Activated B cell treated with CpG ODN at 0.5 μM for 24 hours (primary cell): ENCODE data around the gene TUBD1. TPM values are rescaled to one million over a fixed set of nuclear protein-coding genes. Genes with fewer than 3 reads are reported as not detected.

Experiments used
- ATAC-seq: fragments of 200-7000 bp; cut with Tn5 transposase; one replicate; pipeline ENCODE4 v1.10.0; 2021; ENCODE audit warnings: low read depth, mild to moderate bottlenecking, moderate library complexity
- CTCF ChIA-PET: fragments of 350-600 bp; sonication (Branson Sonifier 250); formaldehyde crosslinking; loops from one replicate; lab custom pipeline; 2021; ENCODE audit warnings: antibody characterized with exemption; lab: Charles Lee
- POLR2A ChIA-PET: fragments of 350-600 bp; sonication (Branson Sonifier 250); formaldehyde crosslinking; loops from one replicate; lab custom pipeline; 2021; ENCODE audit warnings: antibody characterized with exemption; lab: Charles Lee
- DNase-seq: peaks from one replicate; pipeline ENCODE4 v3.0.0; 2022
- H3K27ac Mint-ChIP-seq: one replicate; pipeline ENCODE4 v1.8.0; 2020; ENCODE audit warnings: mixed read lengths
- H3K27me3 Mint-ChIP-seq: one replicate; pipeline ENCODE4 v1.8.0; 2021; ENCODE audit warnings: mixed read lengths
- H3K36me3 Mint-ChIP-seq: one replicate; pipeline ENCODE4 v1.8.0; 2021; ENCODE audit warnings: low read depth, mixed read lengths
- H3K4me1 Mint-ChIP-seq: one replicate; pipeline ENCODE4 v1.8.0; 2021; ENCODE audit warnings: mixed read lengths
- H3K4me3 Mint-ChIP-seq: one replicate; pipeline ENCODE4 v1.8.0; 2020; ENCODE audit warnings: mild to moderate bottlenecking, mixed read lengths
- H3K9me3 Mint-ChIP-seq: one replicate; pipeline ENCODE4 v1.8.0; 2020; ENCODE audit warnings: mixed read lengths
- intact Hi-C: fragments of 100-400 bp; cut with micrococcal nuclease; formaldehyde crosslinking; loops from one replicate; pipeline ENCODE4 v1.15.1; 2024
- total RNA-seq: library from RNA; stranded (reverse); gene quantifications from 2 replicates; pipeline ENCODE4 v1.2.3, GENCODE V29; 2022
- TF ChIP-seq, protein P1 (sequence below): fragments of 200-600 bp; IDR thresholded peaks from one replicate; pipeline ENCODE4 v1.8.0; 2022; ENCODE audit warnings: antibody characterized with exemption, mild to moderate bottlenecking

The TUBD1 gene
- total RNA-seq, 1 donor from 2014 or later = 15.1 TPM

DNA sequence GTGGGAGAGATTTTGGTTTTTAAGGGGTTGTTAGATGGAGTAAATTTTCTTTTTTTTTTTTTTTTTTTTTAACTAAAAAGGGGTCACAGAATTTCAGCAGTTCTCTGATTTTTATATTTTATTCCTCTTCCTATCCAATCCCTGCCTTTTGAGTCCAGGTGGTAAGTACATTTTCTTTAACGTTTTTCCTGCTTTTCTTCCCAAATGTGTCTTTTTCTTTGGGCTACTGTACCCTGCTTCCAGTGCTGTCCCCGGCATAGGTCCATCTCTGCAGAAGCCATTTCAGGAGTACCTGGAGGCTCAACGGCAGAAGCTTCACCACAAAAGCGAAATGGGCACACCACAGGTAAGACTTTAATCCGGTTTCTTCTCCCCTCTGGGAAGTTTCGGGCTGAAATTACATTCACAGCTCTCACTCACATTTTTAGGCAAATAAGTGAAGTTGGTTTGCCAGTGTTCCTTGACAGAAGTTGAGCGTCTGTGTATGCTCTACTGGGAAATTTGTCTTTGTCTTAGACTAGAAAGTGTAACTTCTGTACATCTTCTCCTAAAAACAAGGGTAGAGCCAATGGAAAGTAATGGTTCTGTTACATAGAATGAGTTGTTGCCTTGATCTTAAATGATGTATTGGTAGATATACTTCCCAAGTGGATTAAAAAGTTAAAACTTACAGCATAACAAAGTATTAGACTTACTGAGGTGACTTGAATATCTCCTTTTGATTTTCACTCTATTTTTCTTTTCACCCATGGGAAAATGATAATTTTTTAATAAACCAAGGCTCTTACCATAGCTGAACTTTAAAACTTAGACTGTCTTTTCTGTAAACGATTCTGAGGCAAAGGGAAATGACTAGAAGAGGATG lies 54.5 kb downstream of the TUBD1 start:
- Mint-ChIP-seq H3K36me3 (peaks cover 53% of the 10 kb centered on the region), H3K27ac (peak overlapping the region; percentile 97), H3K4me3 (peak overlapping the region; percentile 96), H3K27me3 (no peaks in the 10 kb centered on the region), H3K9me3 (no peaks in the 10 kb centered on the region), H3K4me1 (peaks cover 60% of the 10 kb centered on the region)
- CTCF ChIA-PET = interaction anchor here (0.7 to 5.0 kb wide), 14 partner anchors 9 to 91 kb away, joined by 3 to 37 read pairs (median 4); no protein-coding TSS in a partner anchor
- ATAC-seq = peak; percentile 7
- POLR2A ChIA-PET = interaction anchor here (0.5 to 9.2 kb wide), 33 partner anchors 17 to 1501 kb away, joined by 3 to 379 read pairs (median 6); partner anchors contain the start of genes CLTC, PPM1D, RPS6KB1 and TUBD1
- intact Hi-C loops = loop anchor here (2.0 to 5.0 kb wide), 2 partner anchors 15 to 221 kb away; partner anchors contain the start of gene CLTC
- no peak for DNase-seq
- TF ChIP-seq, protein P1, sequence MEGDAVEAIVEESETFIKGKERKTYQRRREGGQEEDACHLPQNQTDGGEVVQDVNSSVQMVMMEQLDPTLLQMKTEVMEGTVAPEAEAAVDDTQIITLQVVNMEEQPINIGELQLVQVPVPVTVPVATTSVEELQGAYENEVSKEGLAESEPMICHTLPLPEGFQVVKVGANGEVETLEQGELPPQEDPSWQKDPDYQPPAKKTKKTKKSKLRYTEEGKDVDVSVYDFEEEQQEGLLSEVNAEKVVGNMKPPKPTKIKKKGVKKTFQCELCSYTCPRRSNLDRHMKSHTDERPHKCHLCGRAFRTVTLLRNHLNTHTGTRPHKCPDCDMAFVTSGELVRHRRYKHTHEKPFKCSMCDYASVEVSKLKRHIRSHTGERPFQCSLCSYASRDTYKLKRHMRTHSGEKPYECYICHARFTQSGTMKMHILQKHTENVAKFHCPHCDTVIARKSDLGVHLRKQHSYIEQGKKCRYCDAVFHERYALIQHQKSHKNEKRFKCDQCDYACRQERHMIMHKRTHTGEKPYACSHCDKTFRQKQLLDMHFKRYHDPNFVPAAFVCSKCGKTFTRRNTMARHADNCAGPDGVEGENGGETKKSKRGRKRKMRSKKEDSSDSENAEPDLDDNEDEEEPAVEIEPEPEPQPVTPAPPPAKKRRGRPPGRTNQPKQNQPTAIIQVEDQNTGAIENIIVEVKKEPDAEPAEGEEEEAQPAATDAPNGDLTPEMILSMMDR = no peak

GRCh38 chr17:59837308-59838051 lies 55.3 kb downstream of the TUBD1 start:
- intact Hi-C loops = loop anchor here (1.0 to 5.0 kb wide), 6 partner anchors 8 to 220 kb away; partner anchors contain the start of genes CLTC, RPS6KB1 and TUBD1
- no peaks in the 10 kb centered on the region for H3K27me3 Mint-ChIP-seq
- TF ChIP-seq, protein P1 = no peak
- H3K9me3 Mint-ChIP-seq = no peaks in the 10 kb centered on the region
- peak overlapping the region; percentile 96 for H3K4me3 Mint-ChIP-seq
- CTCF ChIA-PET = interaction anchor here (0.7 to 5.0 kb wide), 8 partner anchors 10 to 90 kb away, joined by 3 to 37 read pairs (median 8); no protein-coding TSS in a partner anchor
- peaks cover 49% of the 10 kb centered on the region for H3K36me3 Mint-ChIP-seq
- peaks cover 60% of the 10 kb centered on the region for H3K4me1 Mint-ChIP-seq
- DNase-seq = no peak
- POLR2A ChIA-PET = interaction anchor here (0.5 to 9.2 kb wide), 28 partner anchors 16 to 1500 kb away, joined by 3 to 379 read pairs (median 6); partner anchors contain the start of genes CLTC, PPM1D, RPS6KB1 and TUBD1
- peak; percentile 87 for ATAC-seq
- peak overlapping the region; percentile 97 for H3K27ac Mint-ChIP-seq

GRCh38 chr17:59832883-59833379 lies 59.8 kb downstream of the TUBD1 start:
- ATAC-seq = no peak
- intact Hi-C loops = no loop called here
- TF ChIP-seq, protein P1 = no peak
- Mint-ChIP-seq H3K9me3 (no peaks in the 10 kb centered on the region), H3K4me3 (peak overlapping the region; percentile 36), H3K27ac (peak overlapping the region; percentile 74), H3K4me1 (peaks cover 67% of the 10 kb centered on the region), H3K27me3 (no peaks in the 10 kb centered on the region), H3K36me3 (peaks cover 5% of the 10 kb centered on the region)
- no peak for DNase-seq
- POLR2A ChIA-PET = interaction anchor here (0.6 to 8.0 kb wide), 5 partner anchors 12 to 79 kb away, joined by 3 to 154 read pairs (median 4); no protein-coding TSS in a partner anchor
- CTCF ChIA-PET = interaction anchor here (0.6 to 1.6 kb wide), 4 partner anchors 15 to 224 kb away, joined by 3 to 7 read pairs (median 4); no protein-coding TSS in a partner anchor

GRCh38 chr17:59830846-59831486 lies 61.8 kb downstream of the TUBD1 start:
- POLR2A ChIA-PET = interaction anchor here (1.3 to 8.0 kb wide), 2 partner anchors 44 to 48 kb away, joined by 4 to 154 read pairs; no protein-coding TSS in a partner anchor
- peaks cover 3% of the 10 kb centered on the region for H3K36me3 Mint-ChIP-seq
- intact Hi-C loops = no loop called here
- H3K4me1 Mint-ChIP-seq = peaks cover 73% of the 10 kb centered on the region
- CTCF ChIA-PET = interaction anchor here (1.2 to 2.1 kb wide), 3 partner anchors 28 to 77 kb away, joined by 3 to 8 read pairs (median 3); no protein-coding TSS in a partner anchor
- no peak for ATAC-seq
- TF ChIP-seq, protein P1 = no peak
- H3K4me3 Mint-ChIP-seq = peak overlapping the region; percentile 15
- no peaks in the 10 kb centered on the region for H3K9me3 Mint-ChIP-seq
- no peaks in the 10 kb centered on the region for H3K27me3 Mint-ChIP-seq
- no peak for DNase-seq
- peak overlapping the region; percentile 35 for H3K27ac Mint-ChIP-seq
